Duodenal mucosa (tissue), 2 donors: Measurements from ENCODE around the gene LSMEM2.
A peak's percentile ranks its signal among the peaks of the same experiment; 100 is the strongest.

Experiments
- H3K27ac ChIP-seq: one replicate; pipeline ENCODE4 v1.7.0; 2013; ENCODE audit warnings: low read depth, low read length
- H3K27me3 ChIP-seq, 2 donors: one replicate each; pipeline ENCODE4 v1.7.0; 2013; ENCODE audit warnings: low read length in 2 of 2, control low read depth in 1 of 2; ENCODE audit not compliant: insufficient read depth in 2 of 2, control insufficient read depth in 1 of 2
- H3K36me3 ChIP-seq, 2 donors: one replicate each; pipeline ENCODE4 v1.7.0; 2013; ENCODE audit warnings: low read length in 2 of 2, control low read depth in 1 of 2; ENCODE audit not compliant: insufficient read depth in 2 of 2, control insufficient read depth in 1 of 2
- H3K4me1 ChIP-seq, 2 donors: one replicate each; pipeline ENCODE4 v1.7.0; 2013; ENCODE audit warnings: low read length in 2 of 2, control low read depth in 1 of 2; ENCODE audit not compliant: insufficient read depth in 2 of 2, control insufficient read depth in 1 of 2
- H3K4me3 ChIP-seq, 2 donors: one replicate each; pipeline ENCODE4 v1.7.0; 2013; ENCODE audit warnings: low read length in 2 of 2, low read depth in 1 of 2
- H3K9ac ChIP-seq, 2 donors: one replicate each; pipeline ENCODE4 v1.7.0; 2013; ENCODE audit warnings: low read length in 2 of 2, low read depth in 1 of 2
- H3K9me3 ChIP-seq, 2 donors: one replicate each; pipeline ENCODE4 v1.7.0; 2013; ENCODE audit warnings: low read length in 2 of 2, control low read depth in 1 of 2; ENCODE audit not compliant: control insufficient read depth in 1 of 2

Gene LSMEM2

GRCh38 chr3:50297896-50298725 is 19.2 kb downstream of the LSMEM2 start:
- peak overlapping the region; percentile 87 to 93 for H3K4me3 ChIP-seq
- H3K27me3 ChIP-seq: no peaks in the 10 kb centered on the region
- H3K9ac ChIP-seq: peak overlapping the region; percentile 89 to 97
- no peaks in the 10 kb centered on the region for H3K9me3 ChIP-seq
- no peaks in the 10 kb centered on the region for H3K36me3 ChIP-seq
- peak overlapping the region; percentile 93 for H3K27ac ChIP-seq
- peaks cover 28 to 39% of the 10 kb centered on the region in 2 donors for H3K4me1 ChIP-seq

GRCh38 chr3:50298836-50299637 is 20.1 kb downstream of the LSMEM2 start, which contains the start of the genes HYAL3 and NAA80:
HYAL3 (minus strand) TSS chr3:50299405; CDS start chr3:50295602, 3,803 bp downstream.
NAA80 (minus strand) TSS chr3:50299405; CDS start chr3:50297463, 1,942 bp downstream.
- Histone ChIP-seq H3K4me1 (peaks cover 31 to 39% of the 10 kb centered on the region in 2 donors), H3K9ac (peak within 1 kb of the TSS; percentile 89 to 97), H3K27me3 (no peaks in the 10 kb centered on the region), H3K9me3 (no peaks in the 10 kb centered on the region), H3K36me3 (no peaks in the 10 kb centered on the region), H3K27ac (peak within 1 kb of the TSS; percentile 93), H3K4me3 (peak within 1 kb of the TSS; percentile 87 to 93)

DNA sequence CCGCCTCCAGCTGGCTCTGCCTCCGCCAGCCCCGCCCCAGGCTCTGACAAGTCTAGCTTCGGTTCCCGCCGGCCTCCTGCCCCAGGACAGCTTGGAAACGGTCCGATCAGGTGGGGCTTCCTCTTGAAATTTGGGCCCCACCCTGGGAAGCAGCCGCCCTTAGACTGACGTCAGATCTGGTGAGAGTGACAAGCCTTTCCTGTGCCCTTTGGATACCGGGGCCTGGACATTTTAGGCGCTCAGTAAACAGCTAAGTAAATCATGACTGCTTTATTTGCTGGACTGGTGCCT is 20.7 kb downstream of the LSMEM2 start:
- H3K4me1 ChIP-seq: peaks cover 31 to 39% of the 10 kb centered on the region in 2 donors

GRCh38 chr3:50299929-50300680 is 21.2 kb downstream of the LSMEM2 start:
- H3K9me3 ChIP-seq: no peaks in the 10 kb centered on the region
- peak overlapping the region; percentile 85 for H3K27ac ChIP-seq
- peaks cover 31 to 39% of the 10 kb centered on the region in 2 donors for H3K4me1 ChIP-seq
- H3K4me3 ChIP-seq: peak overlapping the region; percentile 62 to 74
- H3K9ac ChIP-seq: peak overlapping the region; percentile 75 to 76
- H3K36me3 ChIP-seq: no peaks in the 10 kb centered on the region
- no peaks in the 10 kb centered on the region for H3K27me3 ChIP-seq

More for the DNA sequence above, 20.7 kb downstream of the LSMEM2 start:
- Histone ChIP-seq H3K9ac (peak overlapping the region; percentile 75 to 76), H3K27ac (peak overlapping the region; percentile 85), H3K36me3 (no peaks in the 10 kb centered on the region), H3K9me3 (no peaks in the 10 kb centered on the region), H3K4me3 (peak overlapping the region; percentile 62 to 74), H3K27me3 (no peaks in the 10 kb centered on the region)

- Histone ChIP-seq H3K36me3 (no peaks in the 10 kb centered on the region), H3K9ac (peak overlapping the region; percentile 75 to 76), H3K27ac (peak overlapping the region; percentile 85), H3K9me3 (no peaks in the 10 kb centered on the region), H3K4me3 (peak overlapping the region; percentile 62 to 74), H3K4me1 (peaks cover 31 to 39% of the 10 kb centered on the region in 2 donors), H3K27me3 (no peaks in the 10 kb centered on the region)
These were observed 21.9 kb downstream of the LSMEM2 start for GRCh38 chr3:50300681-50301254.

DNA sequence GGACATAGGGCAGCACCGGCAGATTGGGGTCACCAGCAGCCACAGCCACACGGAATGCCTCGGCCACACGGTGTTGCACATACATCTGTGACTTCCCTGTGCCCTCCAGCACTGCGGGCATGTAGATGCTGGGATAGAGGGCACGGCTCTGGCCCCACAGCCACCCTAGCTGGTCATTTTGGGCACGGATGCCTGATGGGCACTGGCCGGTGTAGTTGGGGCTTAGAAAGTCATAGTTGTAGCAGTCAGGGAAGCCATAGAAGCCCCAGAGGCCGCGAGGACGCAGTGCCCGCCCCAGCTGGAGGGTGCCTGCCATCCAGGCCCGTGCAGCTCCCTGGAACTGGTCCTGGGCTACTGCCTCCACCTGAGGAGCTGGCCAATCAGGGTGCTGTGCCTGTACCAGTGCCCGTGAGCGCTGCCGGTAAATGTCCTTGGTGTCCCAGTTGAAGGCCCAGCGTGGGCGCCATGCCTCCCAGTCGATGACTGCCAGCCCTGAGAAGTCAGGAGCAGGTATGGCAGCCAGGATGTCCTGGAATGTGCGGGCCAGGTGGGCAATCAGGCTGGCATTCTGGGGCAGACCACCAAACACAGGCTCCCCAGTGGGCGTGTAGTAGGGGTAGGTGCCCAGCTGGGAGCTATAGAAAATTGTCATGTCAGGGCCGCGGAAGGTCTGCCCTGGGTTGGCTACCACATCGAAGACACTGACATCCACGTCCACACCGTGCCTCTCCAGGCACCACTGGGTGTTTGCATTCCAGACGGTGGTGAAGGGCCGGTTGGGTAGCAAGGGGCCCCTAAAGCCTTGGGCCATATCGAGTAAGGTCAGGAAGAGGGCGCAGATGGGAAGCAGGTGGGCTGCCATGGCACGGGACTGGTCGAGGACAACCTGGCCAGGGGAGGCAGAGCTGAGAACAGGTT is 23.5 kb downstream of the LSMEM2 start:
- H3K4me1 ChIP-seq: peaks cover 31 to 38% of the 10 kb centered on the region in 2 donors
- H3K27ac ChIP-seq: peak overlapping the region; percentile 62
- H3K9ac ChIP-seq: peak overlapping the region in 1 of 2 donors; percentile 32
- peak overlapping the region; percentile 35 to 36 for H3K4me3 ChIP-seq
- H3K27me3 ChIP-seq: no peaks in the 10 kb centered on the region
- no peaks in the 10 kb centered on the region for H3K36me3 ChIP-seq
- no peaks in the 10 kb centered on the region for H3K9me3 ChIP-seq

DNA sequence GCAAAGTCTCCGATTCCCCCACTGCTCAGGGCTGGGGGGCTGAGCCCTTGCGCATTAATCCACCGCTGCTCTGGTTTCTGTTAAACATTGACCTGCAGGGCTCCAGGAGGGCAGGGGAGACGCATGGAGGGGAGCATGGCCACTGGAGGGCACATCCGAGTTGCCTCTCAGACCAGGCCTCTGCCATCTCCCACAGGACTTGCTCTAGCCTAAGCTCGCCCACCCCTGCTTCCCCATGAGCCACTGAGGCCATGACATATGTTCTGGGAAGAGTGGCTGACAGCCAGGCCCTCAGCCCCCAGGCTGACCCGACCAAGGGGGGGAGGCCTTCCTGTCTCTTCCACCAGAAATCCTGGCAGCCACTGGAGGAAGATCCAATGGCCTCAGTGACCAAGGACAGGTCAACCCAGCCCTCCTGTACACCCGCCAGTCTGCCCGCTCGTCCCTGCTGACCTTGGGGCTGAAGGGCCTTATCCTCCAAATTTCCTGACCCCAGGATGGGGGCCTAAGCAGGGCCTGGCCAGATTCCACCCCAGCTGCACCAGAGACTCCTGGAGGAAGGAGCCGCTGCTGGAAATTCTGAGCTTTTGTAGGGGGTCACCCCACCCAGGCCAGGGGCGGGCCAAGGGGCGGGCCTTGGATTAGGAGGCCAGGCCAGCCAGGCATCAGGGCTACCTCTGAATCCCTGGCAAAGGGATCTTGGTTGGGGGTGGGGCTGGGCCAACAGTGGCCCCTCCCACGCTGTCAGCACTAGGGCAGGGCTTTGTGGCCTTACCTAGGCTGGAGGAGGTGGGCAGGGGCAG is 24.3 kb downstream of the LSMEM2 start, which contains the start of gene HYAL1:
Gene HYAL1 (minus strand): TSS at position 562 of the 803 bp plus-strand sequence. CDS start 618 bp downstream, outside the sequence.
- Histone ChIP-seq H3K4me1 (peaks cover 25 to 34% of the 10 kb centered on the region in 2 donors), H3K9ac (peak within 1 kb of the TSS; percentile 18 to 32), H3K4me3 (peak within 1 kb of the TSS; percentile 35 to 36), H3K27me3 (no peaks in the 10 kb centered on the region), H3K27ac (peak within 1 kb of the TSS; percentile 62), H3K36me3 (no peaks in the 10 kb centered on the region), H3K9me3 (no peaks in the 10 kb centered on the region)

DNA sequence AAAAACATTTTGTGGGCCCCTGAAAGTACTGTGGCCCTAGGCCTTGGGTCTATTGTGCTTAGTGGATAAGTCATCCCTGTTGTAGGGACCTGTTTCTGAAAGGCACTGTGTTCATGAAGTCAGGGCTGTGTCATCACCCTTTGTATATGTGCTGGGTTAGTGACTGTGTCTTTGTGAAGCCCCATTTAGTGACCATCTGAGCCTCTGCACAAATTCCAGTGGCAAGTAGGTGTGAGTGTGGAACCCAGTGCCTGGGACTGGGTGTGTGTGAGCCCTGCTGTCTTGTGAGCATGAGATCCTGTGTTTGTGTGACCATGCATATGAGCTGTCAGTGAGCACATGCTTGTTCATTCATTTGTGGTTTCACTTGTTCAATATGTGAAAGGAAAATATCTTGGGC is 25.7 kb downstream of the LSMEM2 start:
- Histone ChIP-seq H3K27ac (no peak overlapping the region), H3K9ac (no peak overlapping the region), H3K27me3 (no peaks in the 10 kb centered on the region)

More for the DNA sequence above, 25.7 kb downstream of the LSMEM2 start:
- H3K4me3 ChIP-seq: no peak overlapping the region
- H3K9me3 ChIP-seq: no peaks in the 10 kb centered on the region
- H3K36me3 ChIP-seq: no peaks in the 10 kb centered on the region
- peaks cover 17 to 26% of the 10 kb centered on the region in 2 donors for H3K4me1 ChIP-seq
